Mononuclear cell (primary cell): ENCODE data around the gene SIPA1. TPM values are rescaled to one million over a fixed set of nuclear protein-coding genes. Genes with fewer than 3 reads are reported as not detected.

ENCODE experiments used
- H3K27me3 ChIP-seq: 2 replicates; pipeline ENCODE4 v1.6.0; 2011; ENCODE audit warnings: low read length, control low read depth; ENCODE audit not compliant: insufficient read depth
- H3K4me1 ChIP-seq: 2 replicates; pipeline ENCODE4 v1.5.1; 2011; ENCODE audit warnings: mild to moderate bottlenecking, low read length, control low read depth; ENCODE audit not compliant: insufficient read depth
- H3K4me3 ChIP-seq: 2 replicates; pipeline ENCODE4 v1.5.1; 2011; ENCODE audit warnings: mild to moderate bottlenecking, low read length, moderate library complexity
- H3K9me3 ChIP-seq: 2 replicates; pipeline ENCODE4 v1.5.1; 2011; ENCODE audit warnings: low read depth, mild to moderate bottlenecking, control low read depth, low read length
- total RNA-seq: library from RNA; depleted of rRNA; stranded (reverse); fragments of >200 nt; gene quantifications from one replicate; pipeline ENCODE4 v1.2.3, GENCODE V29; 2012

SIPA1 gene
- total RNA-seq, 1 donor, result 75.2 TPM

DNA sequence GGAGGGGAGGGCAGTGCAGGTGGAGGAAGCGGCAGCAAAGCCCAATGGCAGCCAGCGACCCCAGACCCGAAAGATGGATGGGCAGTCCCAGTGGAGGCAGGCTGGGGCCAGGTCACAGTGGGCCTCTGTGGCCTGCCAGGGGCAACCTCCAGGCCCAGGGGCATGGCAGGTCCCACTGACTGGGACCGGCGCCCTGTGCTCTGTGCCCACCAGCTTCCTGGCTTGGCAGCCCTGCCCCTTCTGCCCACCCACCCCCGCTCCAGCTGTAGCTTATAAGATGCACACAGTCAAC is 38.0 kb upstream of the SIPA1 start:
- peaks cover 16% of the 10 kb centered on the region for H3K4me1 ChIP-seq
- no peak overlapping the region for H3K4me3 ChIP-seq
- H3K27me3 ChIP-seq, result no peaks in the 10 kb centered on the region
- no peaks in the 10 kb centered on the region for H3K9me3 ChIP-seq

DNA sequence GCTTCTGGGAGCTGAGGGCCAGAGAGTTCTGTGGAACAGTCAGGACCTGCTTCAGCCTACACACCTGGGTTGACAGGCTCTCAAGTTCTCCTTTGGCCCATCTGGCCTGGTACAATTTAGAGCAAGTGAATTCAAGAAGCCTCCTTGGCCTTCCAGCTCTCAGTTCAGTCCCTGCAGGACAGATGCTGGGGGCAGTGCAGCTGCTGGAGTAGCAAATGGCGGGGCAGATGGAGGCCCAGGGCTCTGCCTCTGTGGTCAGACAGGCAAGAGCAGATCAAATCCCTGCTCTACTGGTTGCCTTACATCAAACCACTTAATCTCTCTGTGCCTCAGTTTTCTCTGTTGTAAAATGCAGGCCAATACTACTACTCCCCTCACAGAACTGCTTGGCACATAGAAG is 33.6 kb upstream of the SIPA1 start:
- no peaks in the 10 kb centered on the region for H3K27me3 ChIP-seq
- H3K4me3 ChIP-seq, result no peak overlapping the region
- peaks cover 6% of the 10 kb centered on the region for H3K4me1 ChIP-seq
- no peaks in the 10 kb centered on the region for H3K9me3 ChIP-seq

DNA sequence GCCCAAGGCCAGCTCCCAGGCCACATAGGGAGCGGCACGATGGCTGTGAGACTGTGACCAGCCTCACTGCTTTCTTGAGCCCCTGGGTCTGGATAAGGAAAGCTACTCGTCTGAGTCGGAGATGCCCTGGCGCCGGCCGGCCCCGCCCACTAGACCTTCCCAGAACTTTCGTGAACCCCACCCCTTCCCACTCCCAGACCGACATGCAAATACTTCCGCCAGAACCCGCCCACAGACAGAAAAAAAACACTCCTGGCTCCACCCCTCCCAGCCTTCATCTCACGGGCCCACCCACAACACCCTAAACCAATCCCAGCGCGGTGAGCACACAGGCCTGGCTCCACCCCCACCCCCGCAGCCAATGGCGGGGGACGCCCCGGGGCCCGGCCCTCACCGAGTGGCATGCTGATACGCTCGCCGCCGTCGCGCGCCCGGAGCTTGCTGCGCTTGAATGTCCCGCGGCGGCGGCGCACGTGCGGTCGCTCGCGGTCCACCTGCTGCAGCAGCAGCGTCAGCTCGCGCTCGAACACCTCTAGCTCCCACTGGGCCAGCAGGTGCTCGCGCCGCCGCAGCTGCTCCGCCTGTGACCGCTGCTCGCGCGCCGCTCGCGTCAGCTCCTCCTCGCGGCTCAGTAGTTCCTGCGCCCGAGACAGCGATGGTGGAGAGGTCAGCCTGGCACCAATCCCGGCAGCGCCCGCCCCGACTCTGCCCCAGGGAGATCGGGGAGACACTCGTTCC is 30.9 kb upstream of the SIPA1 start:
- Histone ChIP-seq H3K4me1 (peaks cover 34% of the 10 kb centered on the region), H3K4me3 (no peak overlapping the region), H3K9me3 (no peaks in the 10 kb centered on the region), H3K27me3 (no peaks in the 10 kb centered on the region)

DNA sequence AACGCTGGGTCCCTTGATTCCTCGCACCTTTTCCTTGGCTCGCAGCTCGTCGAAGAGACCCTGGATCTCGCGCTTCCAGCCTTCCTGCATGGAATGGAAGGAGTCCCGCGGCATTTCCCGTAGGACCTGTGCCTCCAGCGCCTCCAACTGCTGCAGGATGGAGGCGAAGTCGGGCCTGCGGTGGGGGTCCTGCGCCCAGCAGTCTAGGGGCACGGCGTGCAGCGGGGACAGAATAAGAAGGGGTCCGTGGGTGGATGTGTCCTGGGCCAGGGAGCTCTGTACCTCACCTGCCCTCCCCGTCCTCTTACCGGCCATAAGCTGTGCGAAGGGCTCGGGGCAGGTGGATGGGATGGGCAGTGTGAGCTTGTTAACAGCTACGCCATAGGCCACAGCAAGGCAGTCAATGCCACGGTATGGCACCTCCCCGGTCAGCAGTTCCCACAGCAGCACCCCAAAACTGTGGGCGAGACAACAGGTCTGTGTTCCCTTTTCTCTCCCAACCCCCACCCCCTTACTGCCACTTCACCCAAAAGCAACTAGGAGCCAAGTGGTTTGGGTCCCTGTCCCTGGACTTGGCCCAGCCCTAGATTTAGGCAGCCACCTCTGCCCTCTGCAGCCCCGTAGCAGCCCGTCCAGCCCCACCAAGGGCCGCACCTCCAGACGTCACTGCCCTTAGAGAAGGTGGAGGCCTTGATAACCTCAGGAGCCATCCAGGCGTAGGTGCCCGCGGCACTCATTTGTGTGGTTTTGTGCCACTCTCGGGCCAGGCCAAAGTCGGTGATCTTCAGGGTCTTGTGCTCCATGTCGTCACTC is 30.1 kb upstream of the SIPA1 start:
- Histone ChIP-seq H3K27me3 (no peaks in the 10 kb centered on the region), H3K4me1 (peaks cover 41% of the 10 kb centered on the region), H3K9me3 (no peaks in the 10 kb centered on the region), H3K4me3 (no peak overlapping the region)

DNA sequence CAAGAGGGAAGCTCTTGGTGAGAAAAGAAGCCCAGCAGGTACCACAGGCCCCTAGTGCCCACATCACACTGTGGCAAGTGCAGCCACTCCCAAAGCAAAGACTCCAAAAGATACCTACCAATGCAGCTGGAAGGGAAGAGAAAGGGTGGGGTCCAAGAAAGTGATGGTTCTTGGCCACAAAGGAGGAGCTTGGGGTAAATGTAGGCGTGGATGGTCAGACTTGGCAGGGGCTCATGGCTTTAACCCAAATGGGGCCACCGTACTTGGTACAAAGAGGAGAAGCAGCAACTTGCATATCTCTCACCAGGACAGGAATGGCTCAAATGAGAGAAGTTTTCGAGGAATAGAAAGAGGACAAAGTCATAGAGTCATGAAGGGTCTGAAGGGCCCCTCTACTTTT is 28.7 kb upstream of the SIPA1 start:
- Histone ChIP-seq H3K27me3 (no peaks in the 10 kb centered on the region), H3K4me1 (peaks cover 42% of the 10 kb centered on the region), H3K4me3 (no peak overlapping the region), H3K9me3 (no peaks in the 10 kb centered on the region)

DNA sequence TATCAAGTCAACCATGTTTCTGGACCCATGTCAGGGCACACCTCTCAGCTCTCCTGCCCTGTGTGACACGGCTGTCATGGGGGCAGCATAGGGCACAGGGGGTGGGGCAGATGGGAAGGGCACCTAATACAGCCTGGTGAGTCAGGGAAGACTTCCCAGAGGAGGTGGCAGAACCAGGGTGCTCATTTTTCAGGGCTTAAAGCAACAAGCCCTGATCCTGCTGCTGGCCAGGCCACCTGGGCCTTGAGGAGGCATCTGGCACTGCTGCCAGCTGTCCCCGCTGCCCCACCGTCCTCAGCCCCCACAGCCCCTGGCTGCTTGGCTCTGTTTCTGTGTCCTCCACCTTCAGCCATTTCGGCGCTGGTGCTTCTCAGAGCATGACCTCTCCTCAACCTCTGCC is 28.2 kb upstream of the SIPA1 start:
- Histone ChIP-seq H3K4me3 (no peak overlapping the region), H3K4me1 (peaks cover 42% of the 10 kb centered on the region), H3K27me3 (no peaks in the 10 kb centered on the region), H3K9me3 (no peaks in the 10 kb centered on the region)

DNA sequence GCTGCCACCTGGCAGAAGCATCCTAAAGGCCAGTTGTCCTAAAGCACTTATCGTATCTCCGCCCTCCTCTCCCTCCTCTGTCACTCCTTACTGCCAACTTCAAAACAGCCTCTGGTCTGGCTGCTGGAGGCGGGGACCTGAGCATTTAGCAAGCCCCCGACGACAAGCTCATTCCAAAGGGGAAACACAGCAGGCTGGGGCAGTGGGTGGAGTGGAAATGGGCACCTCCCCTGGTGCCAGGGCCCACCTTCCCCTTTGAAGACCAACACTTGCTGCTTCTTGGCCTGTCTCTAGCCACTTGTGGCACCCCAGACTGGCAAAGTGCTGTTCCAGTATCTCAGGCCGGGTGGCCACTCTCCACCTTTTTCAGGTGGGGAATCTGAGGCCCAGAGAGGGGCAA is 27.5 kb upstream of the SIPA1 start:
- Histone ChIP-seq H3K9me3 (no peaks in the 10 kb centered on the region), H3K27me3 (no peaks in the 10 kb centered on the region), H3K4me3 (peak overlapping the region; percentile 92), H3K4me1 (peaks cover 45% of the 10 kb centered on the region)

DNA sequence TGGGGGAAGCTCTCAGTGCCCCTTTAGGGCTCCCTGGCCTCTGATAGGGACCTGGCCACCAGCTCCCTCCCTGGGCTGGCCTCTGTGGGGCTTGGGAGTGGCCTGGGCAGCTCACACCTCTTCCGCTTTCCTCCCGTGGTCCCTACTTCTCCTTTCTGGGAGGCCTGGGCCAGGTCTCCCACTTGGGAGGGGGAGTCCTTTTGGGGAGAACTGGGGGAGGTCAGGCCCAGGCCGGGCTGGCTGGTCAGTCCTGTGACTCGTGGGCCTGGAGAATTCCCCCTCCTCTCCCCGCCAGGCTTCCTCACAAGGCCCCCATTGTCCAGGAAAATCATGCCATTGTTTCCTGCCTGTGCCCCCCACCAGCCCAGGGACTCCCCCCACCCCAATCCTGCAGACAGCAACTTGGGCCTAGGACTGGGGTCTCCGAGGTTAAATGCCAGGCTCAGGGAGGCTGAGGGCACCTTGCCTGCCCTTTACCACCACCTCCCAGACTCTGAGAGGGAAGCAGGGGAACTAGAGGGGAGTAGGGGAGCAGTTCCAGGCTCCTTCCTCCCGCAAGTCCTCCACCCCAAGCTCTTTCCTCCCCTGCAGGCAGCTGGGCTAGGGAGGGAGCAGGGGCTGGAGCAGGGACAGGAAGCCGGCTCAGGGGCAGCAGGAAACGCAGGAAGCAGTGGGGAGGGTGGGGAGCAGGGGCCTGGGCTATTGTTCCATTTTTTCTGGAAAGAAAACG is 26.7 kb upstream of the SIPA1 start:
- Histone ChIP-seq H3K4me3 (peak overlapping the region; percentile 92), H3K27me3 (no peaks in the 10 kb centered on the region), H3K4me1 (peaks cover 46% of the 10 kb centered on the region), H3K9me3 (no peaks in the 10 kb centered on the region)

DNA sequence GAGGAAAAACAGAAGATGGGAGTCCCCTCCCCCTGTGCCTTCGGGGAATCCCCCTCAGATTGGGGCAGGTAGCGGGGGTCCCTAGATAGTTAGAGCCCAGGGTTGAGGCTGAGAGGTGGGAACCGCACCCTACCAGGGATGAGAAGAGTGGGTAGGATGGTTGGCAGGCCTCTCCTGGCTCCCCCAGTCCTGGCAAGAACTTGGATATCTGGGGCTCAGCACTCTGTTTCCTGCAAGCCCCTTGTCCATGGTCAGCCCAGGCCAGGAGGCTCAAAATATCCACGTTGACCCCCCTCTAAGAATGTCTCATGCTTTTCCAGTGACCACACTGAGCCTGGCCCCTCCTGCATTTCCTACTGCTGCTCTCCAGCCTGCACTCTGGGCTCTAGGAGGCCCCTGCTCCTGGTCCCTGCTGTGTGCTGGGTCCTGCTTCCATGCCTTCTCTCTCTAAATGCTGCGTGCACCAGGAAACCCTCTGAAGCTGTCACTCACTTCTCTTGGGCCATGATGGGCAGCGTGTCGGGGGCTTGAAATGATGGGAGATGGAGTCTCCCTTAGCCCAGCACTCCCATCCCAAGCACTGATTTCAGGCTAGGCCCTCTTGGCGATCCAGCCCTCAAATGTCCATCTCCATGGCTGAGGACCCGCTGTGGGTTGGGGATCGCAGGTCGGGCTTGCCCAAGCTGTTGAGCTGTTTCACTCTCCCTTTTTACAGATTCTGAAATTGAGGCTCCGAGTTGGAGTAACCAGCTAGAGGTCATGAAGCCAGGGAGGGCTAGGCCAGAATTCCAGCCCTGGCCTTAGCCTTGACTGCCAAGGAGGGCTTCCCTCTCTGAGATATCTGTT is 25.9 kb upstream of the SIPA1 start:
- H3K4me1 ChIP-seq, result peaks cover 54% of the 10 kb centered on the region
- no peaks in the 10 kb centered on the region for H3K9me3 ChIP-seq
- H3K27me3 ChIP-seq, result no peaks in the 10 kb centered on the region
- peak overlapping the region; percentile 92 for H3K4me3 ChIP-seq

DNA sequence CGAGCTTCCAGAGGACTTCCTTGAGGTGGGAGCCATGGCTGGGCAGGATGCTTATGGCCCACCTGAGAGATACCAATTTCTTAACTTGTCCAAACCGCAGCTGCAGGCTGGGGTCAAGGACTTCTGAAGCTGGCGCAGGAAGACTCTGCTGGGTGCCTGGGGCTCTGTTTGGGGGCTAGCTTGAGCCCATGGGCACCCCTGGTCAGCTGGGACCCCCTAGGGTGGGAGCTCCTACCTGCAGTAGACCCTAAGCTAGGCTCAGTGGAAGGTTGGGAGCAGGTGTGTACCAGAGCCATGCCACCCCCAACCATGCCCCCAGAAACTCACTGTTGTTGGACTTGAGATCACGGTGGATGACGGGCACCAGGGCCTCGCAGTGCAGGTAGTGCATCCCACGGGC is 25.2 kb upstream of the SIPA1 start:
- Histone ChIP-seq H3K4me1 (peaks cover 60% of the 10 kb centered on the region), H3K4me3 (peak overlapping the region; percentile 92)

DNA sequence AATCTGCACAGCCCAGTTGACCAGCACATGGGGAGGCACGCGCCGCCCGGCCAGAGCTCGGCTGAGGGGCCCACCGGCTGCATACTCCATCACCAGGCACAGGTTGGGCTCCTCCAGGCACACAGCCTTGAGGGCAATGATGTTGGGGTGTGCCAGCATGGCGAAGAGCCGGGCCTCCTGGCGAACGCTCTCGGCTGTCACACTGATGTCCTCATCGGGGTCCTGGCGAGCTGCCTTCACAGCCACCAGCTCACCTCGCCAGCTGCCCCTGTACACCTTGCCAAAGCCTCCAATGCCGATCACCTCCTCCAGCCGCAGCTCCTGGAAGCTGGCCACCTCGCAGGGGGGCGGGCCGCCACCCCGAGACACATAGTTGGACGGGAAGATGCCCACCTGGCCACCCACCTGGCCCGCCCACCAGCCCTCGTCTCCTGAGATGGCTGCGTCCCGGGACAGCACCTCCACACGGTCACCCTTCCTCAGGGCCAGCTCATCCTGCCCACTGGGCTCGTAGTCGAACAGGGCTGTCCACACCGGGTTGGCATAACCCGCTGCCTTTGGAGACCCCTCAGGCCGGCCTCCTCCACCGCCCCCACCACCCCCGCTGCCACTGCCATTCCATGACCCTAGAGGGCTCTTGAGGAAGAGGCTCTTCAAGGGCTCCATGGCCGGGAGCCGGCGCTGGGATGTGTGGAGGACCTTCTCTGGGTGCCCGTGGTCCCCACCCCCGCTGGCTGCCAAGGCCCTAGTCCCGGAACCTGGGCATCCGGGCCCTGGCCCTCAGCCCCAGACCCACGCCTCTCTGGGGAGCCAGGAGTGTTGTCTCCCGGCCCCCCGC is 24.6 kb upstream of the SIPA1 start:
- no peaks in the 10 kb centered on the region for H3K27me3 ChIP-seq
- no peaks in the 10 kb centered on the region for H3K9me3 ChIP-seq
- H3K4me3 ChIP-seq, result peak overlapping the region; percentile 92
- peaks cover 60% of the 10 kb centered on the region for H3K4me1 ChIP-seq

More for the DNA sequence above, 25.2 kb upstream of the SIPA1 start:
- Histone ChIP-seq H3K9me3 (no peaks in the 10 kb centered on the region), H3K27me3 (no peaks in the 10 kb centered on the region)

DNA sequence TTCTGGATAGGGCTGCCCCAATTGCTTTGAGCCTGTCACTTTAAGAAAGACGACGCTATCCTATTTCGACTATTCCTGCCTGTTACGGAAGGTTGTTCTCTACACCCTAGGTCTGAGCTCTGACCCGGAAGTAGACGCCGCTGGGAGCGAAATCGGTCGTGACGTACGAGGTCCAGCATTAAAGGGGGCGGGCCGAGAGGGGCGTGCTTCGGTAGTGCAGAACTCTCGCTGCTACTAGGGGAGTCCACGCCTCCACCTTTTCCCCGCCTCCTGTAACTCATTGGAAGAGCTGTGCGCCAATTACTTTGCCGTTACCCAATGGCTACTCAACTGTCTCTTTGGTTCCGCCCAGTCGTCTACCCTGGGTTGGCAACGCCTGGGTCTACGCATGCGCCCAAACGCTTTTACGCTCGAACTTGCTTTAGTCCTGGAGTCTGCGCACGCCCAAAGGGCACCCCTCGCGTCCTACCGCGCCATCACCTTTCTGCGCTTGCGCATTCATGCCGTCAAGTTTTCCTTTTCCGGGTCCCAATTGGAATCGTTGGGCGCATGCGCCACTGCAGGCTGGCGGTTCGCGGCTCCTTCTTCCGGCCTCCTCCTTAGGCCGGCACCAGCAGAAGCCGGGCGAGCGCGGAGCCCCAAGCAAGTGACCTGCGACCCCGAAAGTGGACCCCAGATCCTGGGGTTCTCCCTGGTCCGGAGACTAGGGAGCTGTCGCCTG is 22.5 kb upstream of the SIPA1 start, which contains the start of gene PCNX3:
Gene PCNX3, plus strand, starts transcription at position 548 of the 721 bp plus-strand sequence. CDS start 536 bp downstream, outside the sequence.
- H3K9me3 ChIP-seq, result no peaks in the 10 kb centered on the region
- H3K27me3 ChIP-seq, result no peaks in the 10 kb centered on the region
- H3K4me3 ChIP-seq, result peak within 1 kb of the TSS; percentile 92
- peaks cover 47% of the 10 kb centered on the region for H3K4me1 ChIP-seq

DNA sequence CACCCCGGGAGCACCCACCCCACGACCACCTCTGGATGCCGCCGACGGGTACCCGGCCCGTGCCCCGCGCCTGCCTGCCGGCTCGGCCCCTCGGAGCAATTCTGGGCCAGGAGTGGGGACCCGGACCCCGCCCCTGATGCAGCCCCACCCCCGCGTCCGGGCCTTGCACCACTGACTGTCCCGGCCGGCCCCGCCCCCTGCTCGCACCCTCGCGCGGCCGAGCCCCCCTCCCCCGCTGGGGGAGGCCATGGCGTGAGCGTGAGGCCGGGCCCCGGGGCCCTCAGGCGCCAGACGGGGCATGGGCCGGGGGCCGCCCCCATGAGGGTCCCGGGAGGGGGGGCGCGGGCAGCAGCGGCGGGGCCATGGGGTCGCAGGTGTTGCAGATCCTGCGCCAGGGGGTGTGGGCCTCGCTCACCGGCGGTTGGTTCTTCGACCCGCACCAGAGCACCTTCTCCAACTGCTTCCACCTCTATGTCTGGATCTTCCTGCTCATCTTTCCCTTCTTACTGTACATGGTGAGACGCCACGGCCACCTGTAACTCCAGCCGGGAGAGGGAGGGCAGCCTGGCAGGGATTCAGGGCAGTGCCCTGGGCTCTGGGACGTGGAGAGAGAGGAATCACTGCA is 21.8 kb upstream of the SIPA1 start:
- H3K4me1 ChIP-seq, result peaks cover 41% of the 10 kb centered on the region
- H3K9me3 ChIP-seq, result no peaks in the 10 kb centered on the region
- H3K27me3 ChIP-seq, result no peaks in the 10 kb centered on the region
- H3K4me3 ChIP-seq, result peak overlapping the region; percentile 78
